Ascending aorta (tissue), 2 donors: ENCODE measurements around the gene LAIR2. TPM values are rescaled to one million over a fixed set of nuclear protein-coding genes. Genes with fewer than 3 reads are reported as not detected.

Experiments used
- DNase-seq, 2 donors: peaks; one replicate each; pipeline ENCODE4 v3.0.0-alpha.2; 2019; ENCODE audit warnings: low spot score in 2 of 2
- H3K27ac ChIP-seq, 2 donors: fragments of 200-600 bp; sonication (generic); one replicate each; pipeline ENCODE4 v1.5.1; 2016 to 2017; ENCODE audit warnings: mild to moderate bottlenecking in 1 of 2
- H3K27me3 ChIP-seq: fragments of 200-600 bp; sonication (generic); one replicate; pipeline ENCODE4 v1.5.1; 2017
- H3K36me3 ChIP-seq, 2 donors: fragments of 200-600 bp; sonication (generic); one replicate each; pipeline ENCODE4 v1.5.1; 2016
- H3K4me1 ChIP-seq, 2 donors: fragments of 200-600 bp; sonication (generic); one replicate each; pipeline ENCODE4 v1.5.1; 2016 to 2017; ENCODE audit warnings: mild to moderate bottlenecking in 1 of 2
- H3K4me3 ChIP-seq, 2 donors: fragments of 200-600 bp; sonication (generic); one replicate each; pipeline ENCODE4 v1.5.1; 2016 to 2017; ENCODE audit warnings: mild to moderate bottlenecking in 1 of 2
- H3K9me3 ChIP-seq, 2 donors: fragments of 200-600 bp; sonication (generic); one replicate each; pipeline ENCODE4 v1.5.1; 2016
- CTCF ChIP-seq, 3 experiments: fragments of 200-600 bp in 2 of 3; fragments of 450-650 bp in 1 of 3; sonication (generic) in 2 of 3; IDR thresholded peaks; one replicate each; pipeline ENCODE4 v1.5.1; 2016 to 2019; ENCODE audit warnings: antibody characterized with exemption in 3 of 3, mild to moderate bottlenecking in 1 of 3, moderate library complexity in 1 of 3
- intact Hi-C: fragments of 100-400 bp; cut with DNase I; formaldehyde crosslinking; loops from one replicate; pipeline ENCODE4 v1.15.1; 2023
- total RNA-seq: library from RNA; depleted of rRNA; stranded (reverse); fragments of >200 nt; gene quantifications from one replicate; pipeline ENCODE4 v1.1.0, GENCODE V29; 2016

LAIR2 gene
- total RNA-seq, 1 donor from 2014 or later: not detected

- no peak for TF ChIP-seq CTCF (IDR thresholded peaks at IDR 0.05)
- intact Hi-C loops: no loop called here
- H3K9me3 ChIP-seq: no peaks in the 10 kb centered on the region
These were observed 53.6 kb downstream of the LAIR2 start for GRCh38 chr19:54556194-54556593.

DNA sequence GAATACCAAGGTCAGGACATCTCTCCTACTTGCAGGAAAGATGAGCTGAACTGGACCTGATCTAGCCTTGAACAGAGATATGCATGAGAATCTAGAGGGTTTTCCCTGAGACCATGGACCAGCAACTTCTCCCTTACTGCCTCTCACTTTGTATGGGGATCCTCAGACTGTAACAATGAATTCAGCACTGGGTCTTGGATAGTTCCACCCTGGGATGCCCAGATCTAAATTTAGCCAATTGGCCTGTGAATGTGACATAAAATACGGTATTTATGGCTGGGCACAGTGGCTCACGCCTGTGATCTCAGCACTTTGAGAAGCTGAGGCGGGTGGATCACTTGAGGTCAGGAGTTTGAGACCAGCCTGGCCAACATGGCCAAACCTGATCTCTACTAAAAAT is 55.7 kb downstream of the LAIR2 start:
- H3K4me3 ChIP-seq: no peak overlapping the region
- H3K36me3 ChIP-seq: no peaks in the 10 kb centered on the region
- no peak for DNase-seq
- no peak overlapping the region for H3K27ac ChIP-seq
- TF ChIP-seq CTCF (IDR thresholded peaks at IDR 0.05): no peak
- intact Hi-C loops: no loop called here
- H3K9me3 ChIP-seq: no peaks in the 10 kb centered on the region
- H3K4me1 ChIP-seq: no peaks in the 10 kb centered on the region
- H3K27me3 ChIP-seq: no peaks in the 10 kb centered on the region

More at GRCh38 chr19:54556194-54556593, 53.6 kb downstream of the LAIR2 start:
- DNase-seq: no peak
- Histone ChIP-seq H3K4me1 (no peaks in the 10 kb centered on the region), H3K27me3 (no peaks in the 10 kb centered on the region), H3K36me3 (no peaks in the 10 kb centered on the region), H3K4me3 (no peak overlapping the region), H3K27ac (no peak overlapping the region)

Other genes starting within 250 kb of the LAIR2 start
- gene LILRB5, start 245.6 kb upstream of the LAIR2 start, total RNA-seq: 38.2 TPM
- gene LILRB2, start 221.7 kb upstream of the LAIR2 start, total RNA-seq: 0.11 TPM
- gene LILRA5, start 189.7 kb upstream of the LAIR2 start, total RNA-seq: not detected
- gene LILRA4, start 163.7 kb upstream of the LAIR2 start, total RNA-seq: not detected
- gene LAIR1, start 137.9 kb upstream of the LAIR2 start, total RNA-seq: 11.1 TPM
- gene TTYH1, start 87.4 kb upstream of the LAIR2 start, total RNA-seq: 58.4 TPM
- 402 TPM for gene LENG8, start 53.6 kb upstream of the LAIR2 start, total RNA-seq
- gene LENG9, start 39.1 kb upstream of the LAIR2 start, total RNA-seq: 10.1 TPM
- gene CDC42EP5, start 29.5 kb upstream of the LAIR2 start, total RNA-seq: 153 TPM
- gene LILRA2, start 71.0 kb downstream of the LAIR2 start, total RNA-seq: not detected
- gene LILRA1, start 90.8 kb downstream of the LAIR2 start, total RNA-seq: not detected
- gene LILRB1, start 127.7 kb downstream of the LAIR2 start, total RNA-seq: 2.7 TPM
- gene LILRB4, start 160.2 kb downstream of the LAIR2 start, total RNA-seq: 0.64 TPM
- gene KIR3DL3, start 221.6 kb downstream of the LAIR2 start, total RNA-seq: not detected
- not detected for gene KIR2DL3, start 235.7 kb downstream of the LAIR2 start, total RNA-seq